Measurements from ENCODE around the gene C2orf66.

Gene C2orf66

DNA sequence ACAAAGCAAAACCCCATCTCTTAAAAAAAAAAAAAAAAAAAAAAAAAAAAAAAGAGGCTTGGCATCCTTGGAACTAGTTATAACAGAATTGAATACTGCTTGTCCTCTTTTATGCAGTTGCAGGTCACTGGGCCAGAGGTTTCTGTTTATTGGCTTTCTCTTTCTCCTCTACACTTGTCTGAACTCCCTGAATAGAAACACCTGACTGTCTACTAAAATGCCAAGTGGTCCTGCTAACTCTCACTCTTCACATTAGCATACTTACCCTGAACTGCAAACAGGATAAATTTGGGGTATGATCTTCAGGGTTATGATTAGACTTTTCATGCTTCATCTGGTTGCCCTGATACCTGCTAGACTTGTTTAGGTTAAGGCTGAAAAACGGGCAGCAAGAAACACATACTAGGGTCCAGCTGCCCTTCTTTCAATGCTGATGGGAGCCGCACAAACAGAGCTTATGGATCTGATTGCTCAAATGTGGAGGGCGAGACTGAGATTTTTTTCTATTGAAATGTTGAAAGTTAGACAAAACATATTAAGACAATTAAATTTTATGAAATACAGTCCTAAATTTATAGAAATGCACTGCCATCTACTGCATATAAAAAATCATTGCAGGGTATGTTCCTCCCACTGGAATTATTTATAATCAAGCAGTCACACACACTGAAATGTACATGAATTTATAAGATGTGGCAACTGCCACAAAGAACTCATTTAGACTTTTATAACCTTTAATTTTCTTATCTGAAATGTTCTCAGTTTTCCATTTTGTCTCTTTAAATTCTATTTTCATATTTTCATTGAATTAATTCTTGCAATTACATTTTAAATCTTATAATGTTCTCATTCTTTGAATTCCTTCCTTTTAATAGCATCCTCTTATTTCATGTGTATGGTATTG lies 50.4 kb downstream of the C2orf66 start:
- no peak for ATAC-seq

All from activated CD4-positive, CD25-positive, alpha-beta regulatory T cell treated with anti-CD3 and anti-CD28 coated beads, Interleukin-2, amount 50 U/mL, for 24 hours (primary cell).